ENCODE results near the gene ADGRL3.

GRCh38 chr4:61173799-61174198 is 26.3 kb upstream of the ADGRL3 start:
- TF ChIP-seq, protein P1, sequence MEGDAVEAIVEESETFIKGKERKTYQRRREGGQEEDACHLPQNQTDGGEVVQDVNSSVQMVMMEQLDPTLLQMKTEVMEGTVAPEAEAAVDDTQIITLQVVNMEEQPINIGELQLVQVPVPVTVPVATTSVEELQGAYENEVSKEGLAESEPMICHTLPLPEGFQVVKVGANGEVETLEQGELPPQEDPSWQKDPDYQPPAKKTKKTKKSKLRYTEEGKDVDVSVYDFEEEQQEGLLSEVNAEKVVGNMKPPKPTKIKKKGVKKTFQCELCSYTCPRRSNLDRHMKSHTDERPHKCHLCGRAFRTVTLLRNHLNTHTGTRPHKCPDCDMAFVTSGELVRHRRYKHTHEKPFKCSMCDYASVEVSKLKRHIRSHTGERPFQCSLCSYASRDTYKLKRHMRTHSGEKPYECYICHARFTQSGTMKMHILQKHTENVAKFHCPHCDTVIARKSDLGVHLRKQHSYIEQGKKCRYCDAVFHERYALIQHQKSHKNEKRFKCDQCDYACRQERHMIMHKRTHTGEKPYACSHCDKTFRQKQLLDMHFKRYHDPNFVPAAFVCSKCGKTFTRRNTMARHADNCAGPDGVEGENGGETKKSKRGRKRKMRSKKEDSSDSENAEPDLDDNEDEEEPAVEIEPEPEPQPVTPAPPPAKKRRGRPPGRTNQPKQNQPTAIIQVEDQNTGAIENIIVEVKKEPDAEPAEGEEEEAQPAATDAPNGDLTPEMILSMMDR (IDR thresholded peaks at IDR 0.05; ENCODE audit: low read length), result no peak
- no peak for TF ChIP-seq EZH2 (IDR thresholded peaks at IDR 0.05; ENCODE audit: borderline replicate concordance, low read length)

All from OCI-LY1 (cell line).